Lung (tissue), 12 donors: ENCODE results near the gene PANX2. TPM values are rescaled to one million over a fixed set of nuclear protein-coding genes. Genes with fewer than 3 reads are reported as not detected.

Source experiments
- ATAC-seq: fragments of 200-7000 bp; cut with Tn5 transposase; one replicate; pipeline ENCODE4 v1.9.1; 2020; ENCODE audit warnings: moderate number of reproducible peaks; ENCODE audit not compliant: insufficient read depth, low FRiP score
- DNase-seq, 3 donors: peaks; one replicate each; pipeline ENCODE4 v3.0.0-alpha.2; 2013 to 2017
- H3K27ac ChIP-seq, 2 donors: one replicate each; pipeline ENCODE4 v1.5.1; 2013; ENCODE audit warnings: mild to moderate bottlenecking in 2 of 2, moderate library complexity in 2 of 2, control low read depth in 1 of 2, inconsistent platforms in 1 of 2, low read depth in 1 of 2, low read length in 1 of 2
- H3K27me3 ChIP-seq, 3 donors: one replicate each; pipeline ENCODE4 v1.5.1; 2013; ENCODE audit warnings: low read length in 2 of 3; ENCODE audit not compliant: control insufficient read depth in 3 of 3, insufficient read depth in 3 of 3
- H3K36me3 ChIP-seq, 4 donors: one replicate each; pipeline ENCODE4 v1.5.1; 2013; ENCODE audit warnings: low read length in 4 of 4, mild to moderate bottlenecking in 1 of 4, moderate library complexity in 1 of 4; ENCODE audit not compliant: control insufficient read depth in 4 of 4, insufficient read depth in 4 of 4
- H3K4me1 ChIP-seq, 5 donors: one replicate each; pipeline ENCODE4 v1.5.1; 2013; ENCODE audit warnings: low read length in 5 of 5, mild to moderate bottlenecking in 2 of 5, moderate library complexity in 1 of 5; ENCODE audit not compliant: control insufficient read depth in 5 of 5, insufficient read depth in 5 of 5
- H3K4me3 ChIP-seq: one replicate; pipeline ENCODE4 v1.5.1; 2013; ENCODE audit warnings: mild to moderate bottlenecking, control low read depth, moderate library complexity
- H3K9ac ChIP-seq, 2 donors: one replicate each; pipeline ENCODE4 v1.5.1; 2013; ENCODE audit warnings: low read length in 2 of 2, control low read depth in 1 of 2; ENCODE audit not compliant: insufficient read depth in 1 of 2
- H3K9me3 ChIP-seq, 4 donors: one replicate each; pipeline ENCODE4 v1.5.1; 2013; ENCODE audit warnings: low read length in 3 of 4, mild to moderate bottlenecking in 1 of 4, moderate library complexity in 1 of 4; ENCODE audit not compliant: control insufficient read depth in 4 of 4, insufficient read depth in 3 of 4
- WGBS, 2 donors: extraction: QIAGEN DNeasy Blood & Tissue Kit; methylation state at CpG; one replicate each; pipeline ENCODE4 v1.1.7; 2013; 5-methylcytosine and 5-hydroxymethylcytosine counted together
- polyA plus RNA-seq, 2 donors: library from polyadenylated mRNA; stranded (reverse); fragments of 200-250 nt; gene quantifications; one replicate each; pipeline ENCODE4 v1.2.1, GENCODE V29; 2013
- total RNA-seq, 2 donors: library from RNA; depleted of rRNA in 1 of 2; stranded (reverse); fragments of >200 nt in 1 of 2; gene quantifications; one replicate each; pipeline ENCODE4 v1.2.1, GENCODE V29; 2014 to 2021
- TF ChIP-seq, protein P1 (sequence below): IDR thresholded peaks from 2 replicates; pipeline ENCODE4 v1.5.1; 2012; ENCODE audit warnings: mild to moderate bottlenecking; ENCODE audit errors: control extremely low read depth, extremely low read depth
- donor health status: control.
- donor health status: control.
- donor health status: Bipolar disorder and iron deficiency.
- donor health status: healthy.
- donor health status: DM: yes; HTN: yes; CAD: no.

The PANX2 gene
- total and polyA plus RNA-seq, 4 donors = 1.00 to 3.9 (median 2.6) TPM

DNA sequence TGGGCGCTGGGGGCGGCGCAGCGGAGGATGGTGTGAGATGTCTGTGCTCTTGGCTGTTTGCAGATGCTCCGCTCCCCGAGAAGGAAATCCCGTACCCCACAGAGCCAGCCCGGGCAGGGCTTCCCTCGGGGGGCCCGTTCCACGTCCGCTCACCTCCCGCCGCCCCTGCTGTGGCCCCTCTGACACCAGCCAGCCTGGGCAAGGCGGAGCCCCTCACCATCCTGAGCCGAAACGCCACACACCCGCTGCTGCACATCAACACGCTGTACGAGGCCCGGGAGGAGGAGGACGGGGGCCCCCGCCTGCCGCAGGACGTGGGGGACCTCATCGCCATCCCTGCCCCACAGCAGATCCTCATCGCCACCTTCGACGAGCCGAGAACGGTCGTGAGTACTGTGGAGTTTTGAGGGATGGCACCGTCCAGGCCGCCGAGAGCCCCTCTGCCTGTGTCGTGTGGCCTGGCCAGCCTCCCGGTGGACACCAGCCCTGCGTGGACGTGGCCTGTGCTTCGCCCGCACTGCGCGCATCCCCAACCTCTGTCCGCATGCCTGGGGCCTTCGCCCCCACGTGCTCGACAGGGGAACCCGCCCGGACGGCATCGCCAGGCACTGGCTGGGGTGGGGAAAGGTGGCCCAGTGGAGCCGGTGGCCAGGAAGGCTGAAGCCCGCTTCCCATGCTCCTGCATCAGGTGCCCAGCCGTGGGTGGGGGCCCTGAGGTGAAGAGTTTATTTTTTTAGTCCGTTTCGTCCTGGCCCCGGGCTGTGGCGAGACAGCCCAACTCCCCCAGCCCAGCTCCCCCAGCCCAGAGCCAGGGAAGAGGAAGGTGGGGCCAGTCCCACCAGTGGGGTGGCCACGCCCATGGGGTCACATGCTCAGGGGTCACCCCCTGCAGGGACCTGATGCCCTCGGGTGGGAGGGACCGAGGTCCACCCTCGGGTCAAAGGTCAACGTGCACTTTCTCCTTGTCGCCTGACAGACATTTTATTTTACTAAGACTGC, 8.6 kb downstream of the PANX2 start:
- Histone ChIP-seq H3K4me1 (peaks cover 0 to 5% (median 0%) of the 10 kb centered on the region in 5 donors), H3K4me3 (no peak overlapping the region), H3K27ac (no peak overlapping the region), H3K9ac (no peak overlapping the region), H3K9me3 (peaks cover 0 to 6% (median 0%) of the 10 kb centered on the region in 4 donors), H3K36me3 (no peaks in the 10 kb centered on the region), H3K27me3 (no peaks in the 10 kb centered on the region)
- ATAC-seq (no peak), DNase-seq (no peak)
- WGBS, 2 donors = 86 to 87% methylated on average over 63 to 64 of the region's 64 CpGs
- TF ChIP-seq, protein P1, sequence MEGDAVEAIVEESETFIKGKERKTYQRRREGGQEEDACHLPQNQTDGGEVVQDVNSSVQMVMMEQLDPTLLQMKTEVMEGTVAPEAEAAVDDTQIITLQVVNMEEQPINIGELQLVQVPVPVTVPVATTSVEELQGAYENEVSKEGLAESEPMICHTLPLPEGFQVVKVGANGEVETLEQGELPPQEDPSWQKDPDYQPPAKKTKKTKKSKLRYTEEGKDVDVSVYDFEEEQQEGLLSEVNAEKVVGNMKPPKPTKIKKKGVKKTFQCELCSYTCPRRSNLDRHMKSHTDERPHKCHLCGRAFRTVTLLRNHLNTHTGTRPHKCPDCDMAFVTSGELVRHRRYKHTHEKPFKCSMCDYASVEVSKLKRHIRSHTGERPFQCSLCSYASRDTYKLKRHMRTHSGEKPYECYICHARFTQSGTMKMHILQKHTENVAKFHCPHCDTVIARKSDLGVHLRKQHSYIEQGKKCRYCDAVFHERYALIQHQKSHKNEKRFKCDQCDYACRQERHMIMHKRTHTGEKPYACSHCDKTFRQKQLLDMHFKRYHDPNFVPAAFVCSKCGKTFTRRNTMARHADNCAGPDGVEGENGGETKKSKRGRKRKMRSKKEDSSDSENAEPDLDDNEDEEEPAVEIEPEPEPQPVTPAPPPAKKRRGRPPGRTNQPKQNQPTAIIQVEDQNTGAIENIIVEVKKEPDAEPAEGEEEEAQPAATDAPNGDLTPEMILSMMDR = no peak

DNA sequence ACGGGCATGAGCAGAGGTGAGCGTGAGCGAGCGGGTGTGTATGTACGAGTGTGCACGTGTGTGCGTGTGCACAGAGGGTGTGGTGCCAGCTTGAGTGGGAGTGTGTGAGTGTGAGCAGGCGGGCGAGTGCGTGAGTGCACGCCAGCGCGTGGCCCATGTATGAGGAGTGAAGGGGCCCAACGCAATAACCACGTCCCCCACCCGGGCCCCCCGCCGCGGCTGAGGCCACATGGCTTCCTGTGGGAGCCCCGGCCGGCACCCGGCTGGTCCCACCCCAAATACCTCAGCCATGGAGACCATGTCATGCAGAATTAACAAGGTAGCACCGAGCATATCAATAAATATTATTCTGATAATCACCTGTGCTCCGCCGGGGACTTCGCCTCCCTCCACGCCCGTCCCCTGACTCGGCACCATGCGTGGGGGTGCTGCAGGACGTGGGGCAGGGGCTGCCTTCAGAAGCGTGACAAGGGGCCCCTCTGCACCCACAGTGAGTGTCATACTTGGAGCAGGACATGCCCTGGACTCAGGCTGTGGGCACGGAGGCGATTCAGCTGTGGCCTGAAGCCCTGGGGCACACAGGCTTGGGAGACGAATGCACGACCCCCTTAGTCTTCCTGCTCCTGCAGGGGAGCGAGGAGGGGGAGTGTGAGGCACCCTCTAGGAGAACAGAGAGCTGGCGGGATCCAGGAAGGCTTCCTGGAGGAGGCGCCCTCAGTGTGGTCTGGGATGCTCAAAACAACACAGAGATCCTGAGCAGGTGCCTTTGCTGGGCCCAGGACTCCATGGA, 9.6 kb downstream of the PANX2 start:
- H3K36me3 ChIP-seq = no peaks in the 10 kb centered on the region
- H3K4me3 ChIP-seq = no peak overlapping the region
- H3K27me3 ChIP-seq = no peaks in the 10 kb centered on the region
- TF ChIP-seq, protein P1 = no peak
- H3K9ac ChIP-seq = no peak overlapping the region
- peaks cover 0 to 6% (median 0%) of the 10 kb centered on the region in 4 donors for H3K9me3 ChIP-seq
- 60 to 75% methylated on average over 39 of the region's 39 CpGs for WGBS, 2 donors
- ATAC-seq (no peak), DNase-seq (no peak)
- H3K27ac ChIP-seq = no peak overlapping the region
- H3K4me1 ChIP-seq = peaks cover 0 to 14% (median 5%) of the 10 kb centered on the region in 5 donors

- Histone ChIP-seq H3K4me3 (no peak overlapping the region), H3K9ac (no peak overlapping the region), H3K27me3 (no peaks in the 10 kb centered on the region), H3K36me3 (no peaks in the 10 kb centered on the region), H3K27ac (no peak overlapping the region), H3K9me3 (peaks cover 0 to 6% (median 0%) of the 10 kb centered on the region in 4 donors), H3K4me1 (peaks cover 0 to 17% (median 5%) of the 10 kb centered on the region in 5 donors)
- TF ChIP-seq, protein P1 = no peak
- ATAC-seq = no peak
- 93 to 94% methylated on average over 27 of the region's 27 CpGs for WGBS, 2 donors
- no peak for DNase-seq
Measured at GRCh38 chr22:50180727-50181521, 10.4 kb downstream of the PANX2 start.
